ENCODE measurements around the gene FARS2. TPM values are rescaled to one million over a fixed set of nuclear protein-coding genes. Genes with fewer than 3 reads are reported as not detected.

The FARS2 gene
- total RNA-seq, 4 donors from 2014 or later, result 8.3 to 18.5 (median 13.0) TPM

DNA sequence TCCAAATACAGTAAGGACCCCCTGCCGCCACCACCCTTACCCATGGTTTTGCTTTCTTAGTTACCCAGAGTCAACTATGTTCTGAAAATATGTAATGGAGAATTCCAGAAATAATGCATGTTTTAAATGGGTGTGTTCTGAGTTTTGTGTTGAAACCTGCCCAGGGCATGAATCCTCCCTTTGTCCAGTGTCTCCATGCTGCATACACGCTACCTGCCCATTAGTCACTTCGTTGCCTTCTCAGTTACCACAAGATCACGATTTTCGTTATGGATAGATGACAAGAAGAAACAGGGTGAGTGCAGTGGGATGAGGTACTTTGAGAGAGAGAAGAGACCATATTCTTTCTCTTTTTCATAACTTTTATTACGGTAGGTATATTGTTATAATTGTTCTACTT lies 10.6 kb downstream of the FARS2 start:
- H3K4me1 ChIP-seq, result peaks cover 0 to 5% (median 0%) of the 10 kb centered on the region in 3 donors
- TF ChIP-seq, protein P1, sequence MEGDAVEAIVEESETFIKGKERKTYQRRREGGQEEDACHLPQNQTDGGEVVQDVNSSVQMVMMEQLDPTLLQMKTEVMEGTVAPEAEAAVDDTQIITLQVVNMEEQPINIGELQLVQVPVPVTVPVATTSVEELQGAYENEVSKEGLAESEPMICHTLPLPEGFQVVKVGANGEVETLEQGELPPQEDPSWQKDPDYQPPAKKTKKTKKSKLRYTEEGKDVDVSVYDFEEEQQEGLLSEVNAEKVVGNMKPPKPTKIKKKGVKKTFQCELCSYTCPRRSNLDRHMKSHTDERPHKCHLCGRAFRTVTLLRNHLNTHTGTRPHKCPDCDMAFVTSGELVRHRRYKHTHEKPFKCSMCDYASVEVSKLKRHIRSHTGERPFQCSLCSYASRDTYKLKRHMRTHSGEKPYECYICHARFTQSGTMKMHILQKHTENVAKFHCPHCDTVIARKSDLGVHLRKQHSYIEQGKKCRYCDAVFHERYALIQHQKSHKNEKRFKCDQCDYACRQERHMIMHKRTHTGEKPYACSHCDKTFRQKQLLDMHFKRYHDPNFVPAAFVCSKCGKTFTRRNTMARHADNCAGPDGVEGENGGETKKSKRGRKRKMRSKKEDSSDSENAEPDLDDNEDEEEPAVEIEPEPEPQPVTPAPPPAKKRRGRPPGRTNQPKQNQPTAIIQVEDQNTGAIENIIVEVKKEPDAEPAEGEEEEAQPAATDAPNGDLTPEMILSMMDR (IDR thresholded peaks at IDR 0.05), result no peak
- TF ChIP-seq POLR2A (IDR thresholded peaks at IDR 0.05), result no peak
- WGBS, 2 donors, result 48 to 76% methylated on average over 6 of the region's 6 CpGs
- H3K4me3 ChIP-seq, result no peak overlapping the region
- no peaks in the 10 kb centered on the region for H3K9me3 ChIP-seq
- intact Hi-C loops (cut with DNase I), result no loop called here
- H3K27me3 ChIP-seq, result no peaks in the 10 kb centered on the region
- no peak overlapping the region for H3K27ac ChIP-seq
- H3K36me3 ChIP-seq, result no peaks in the 10 kb centered on the region
- no peak for DNase-seq

GRCh38 chr6:5274231-5274630 lies 12.9 kb downstream of the FARS2 start:
- Histone ChIP-seq H3K27ac (no peak overlapping the region), H3K27me3 (no peaks in the 10 kb centered on the region), H3K9me3 (no peaks in the 10 kb centered on the region), H3K36me3 (no peaks in the 10 kb centered on the region), H3K4me1 (peaks cover 0 to 5% (median 0%) of the 10 kb centered on the region in 3 donors), H3K4me3 (no peak overlapping the region)
- TF ChIP-seq, protein P1 (IDR thresholded peaks at IDR 0.05), result no peak
- no peak for TF ChIP-seq POLR2A (IDR thresholded peaks at IDR 0.05)
- no peak for DNase-seq
- 95 to 98% methylated on average over 3 of the region's 3 CpGs for WGBS, 2 donors
- intact Hi-C loops (cut with DNase I), result no loop called here

- H3K4me1 ChIP-seq, result peaks cover 0 to 5% (median 0%) of the 10 kb centered on the region in 3 donors
- no peak for TF ChIP-seq POLR2A (IDR thresholded peaks at IDR 0.05)
- TF ChIP-seq, protein P1 (IDR thresholded peaks at IDR 0.05), result no peak
- no peak for DNase-seq
- H3K9me3 ChIP-seq, result no peaks in the 10 kb centered on the region
- H3K4me3 ChIP-seq, result no peak overlapping the region
- 83 to 96% methylated on average over 2 of the region's 2 CpGs for WGBS, 2 donors
- no peak overlapping the region for H3K27ac ChIP-seq
- H3K27me3 ChIP-seq, result no peaks in the 10 kb centered on the region
- H3K36me3 ChIP-seq, result no peaks in the 10 kb centered on the region
- intact Hi-C loops (cut with DNase I), result no loop called here
These were observed 14.2 kb downstream of the FARS2 start for GRCh38 chr6:5275497-5275896.

DNA sequence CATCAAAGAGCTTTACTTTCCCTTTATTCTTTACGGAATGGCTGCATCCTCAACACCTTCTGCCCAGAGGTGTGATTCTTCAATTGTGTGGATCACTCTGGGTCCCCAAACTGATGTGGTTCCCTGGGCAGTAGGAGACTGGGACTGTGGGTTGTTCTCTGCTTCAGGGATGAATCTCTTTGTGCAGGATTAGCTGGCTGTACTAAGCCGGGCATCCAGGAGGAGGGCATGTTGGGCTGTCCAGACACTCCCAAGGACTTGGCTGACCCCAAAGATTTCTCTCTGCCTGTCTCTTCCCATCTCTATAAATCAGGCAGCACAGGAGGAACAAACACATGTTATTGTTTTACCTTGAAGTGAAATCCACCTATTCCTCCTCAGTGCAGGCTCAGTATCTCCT lies 15.3 kb downstream of the FARS2 start:
- intact Hi-C loops (cut with DNase I), result no loop called here
- 56 to 82% methylated on average over 1 of the region's 2 CpGs for WGBS, 2 donors
- Histone ChIP-seq H3K4me1 (peaks cover 0 to 5% (median 0%) of the 10 kb centered on the region in 3 donors), H3K36me3 (no peaks in the 10 kb centered on the region), H3K9me3 (no peaks in the 10 kb centered on the region), H3K4me3 (no peak overlapping the region), H3K27me3 (no peaks in the 10 kb centered on the region), H3K27ac (no peak overlapping the region)
- no peak for TF ChIP-seq POLR2A (IDR thresholded peaks at IDR 0.05)
- TF ChIP-seq, protein P1 (IDR thresholded peaks at IDR 0.05), result no peak
- no peak for DNase-seq

DNA sequence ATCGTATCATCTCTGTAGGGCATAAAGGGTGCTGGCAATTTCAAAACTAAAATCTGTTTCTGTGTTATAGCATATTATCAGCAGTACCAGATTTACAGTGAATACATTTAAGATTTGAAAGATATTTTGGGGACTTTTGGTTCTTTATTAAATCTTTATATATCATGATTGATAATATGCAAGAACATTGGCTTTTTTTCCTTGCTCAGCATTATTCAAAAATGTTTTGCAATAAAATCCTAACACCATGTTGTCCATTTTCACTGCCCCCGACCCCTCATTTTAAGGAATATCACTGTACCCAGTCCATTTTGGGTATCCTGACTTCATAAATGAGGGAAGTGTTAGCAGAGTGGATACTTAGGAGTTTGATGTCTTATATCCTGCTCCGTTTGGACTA lies 16.3 kb downstream of the FARS2 start:
- no peak overlapping the region for H3K27ac ChIP-seq
- no peaks in the 10 kb centered on the region for H3K36me3 ChIP-seq
- H3K9me3 ChIP-seq, result no peaks in the 10 kb centered on the region
- DNase-seq, result no peak
- H3K4me3 ChIP-seq, result no peak overlapping the region
- no peaks in the 10 kb centered on the region for H3K27me3 ChIP-seq
- intact Hi-C loops (cut with DNase I), result no loop called here
- 85 to 89% methylated on average over 3 of the region's 3 CpGs for WGBS, 2 donors
- no peaks in the 10 kb centered on the region for H3K4me1 ChIP-seq
- TF ChIP-seq, protein P1 (IDR thresholded peaks at IDR 0.05), result no peak
- TF ChIP-seq POLR2A (IDR thresholded peaks at IDR 0.05), result no peak

Data from esophagus squamous epithelium (tissue), 5 donors.